Measurements from ENCODE around the gene TMEM186.
"Not testable (repeated sequence)": the region's sequence is repeated elsewhere in the genome, so short reads cannot be mapped to it uniquely, and the experiment has no call there.

Gene TMEM186

DNA sequence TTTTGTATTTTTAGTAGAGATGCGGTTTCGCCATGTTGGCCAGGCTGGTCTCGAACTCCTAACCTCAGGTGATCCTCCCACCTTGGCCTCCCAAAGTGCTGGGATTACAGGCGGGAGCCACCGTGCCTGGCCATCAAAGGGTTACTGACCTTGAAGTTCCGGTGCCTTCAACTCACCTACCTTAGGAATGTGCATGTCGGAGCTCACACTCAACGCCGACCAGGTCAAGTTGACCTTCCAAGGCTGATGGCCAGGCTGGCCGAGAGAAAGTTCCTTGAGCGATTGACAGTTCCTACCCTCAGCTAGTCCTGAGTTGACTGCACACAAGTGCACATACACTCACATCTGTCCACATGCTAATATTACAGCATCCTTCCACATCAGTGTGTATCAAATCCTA lies 11.1 kb downstream of the TMEM186 start:
- not testable (repeated sequence) for H3K4me3 ChIP-seq (ENCODE audit: low read depth in 1 of 2, low read length in 2 of 2); H3K27me3 ChIP-seq (ENCODE audit: control insufficient read depth in 1 of 2, insufficient read depth in 2 of 2, low read length in 2 of 2); H3K27ac ChIP-seq (ENCODE audit: low read depth, low read length); H3K36me3 ChIP-seq (ENCODE audit: insufficient read depth, low read length); H3K4me1 ChIP-seq (ENCODE audit: insufficient read depth, low read length); H3K9ac ChIP-seq (ENCODE audit: low read length); H3K9me3 ChIP-seq (ENCODE audit: low read length)

DNA sequence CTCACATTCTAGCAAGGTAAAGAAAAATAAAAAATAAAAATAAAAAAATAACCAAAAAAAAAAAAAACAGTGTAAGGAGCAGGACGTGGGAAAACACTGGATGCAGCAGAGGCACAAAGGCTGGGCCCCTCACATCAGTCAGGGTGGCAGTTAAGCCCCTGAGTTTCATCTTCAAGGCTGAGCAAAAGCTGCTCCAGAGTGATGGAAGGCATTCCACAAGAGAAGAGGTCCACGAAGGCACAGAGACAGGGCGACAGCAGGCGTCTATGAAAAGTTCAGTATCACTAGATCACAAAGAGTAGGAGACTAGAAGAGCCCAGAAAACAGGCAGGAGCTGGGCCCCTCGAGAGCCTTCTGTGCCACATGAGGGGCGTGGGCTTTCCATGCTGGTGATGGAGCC lies 12.0 kb downstream of the TMEM186 start:
- H3K9ac ChIP-seq (ENCODE audit: low read length) = no peak overlapping the region
- H3K9me3 ChIP-seq (ENCODE audit: low read length) = no peaks in the 10 kb centered on the region
- no peaks in the 10 kb centered on the region for H3K27me3 ChIP-seq (ENCODE audit: control insufficient read depth in 1 of 2, insufficient read depth in 2 of 2, low read length in 2 of 2)
- no peak overlapping the region for H3K27ac ChIP-seq (ENCODE audit: low read depth, low read length)
- no peaks in the 10 kb centered on the region for H3K4me1 ChIP-seq (ENCODE audit: insufficient read depth, low read length)
- H3K4me3 ChIP-seq (ENCODE audit: low read depth in 1 of 2, low read length in 2 of 2) = no peak overlapping the region
- H3K36me3 ChIP-seq (ENCODE audit: insufficient read depth, low read length) = no peaks in the 10 kb centered on the region

DNA sequence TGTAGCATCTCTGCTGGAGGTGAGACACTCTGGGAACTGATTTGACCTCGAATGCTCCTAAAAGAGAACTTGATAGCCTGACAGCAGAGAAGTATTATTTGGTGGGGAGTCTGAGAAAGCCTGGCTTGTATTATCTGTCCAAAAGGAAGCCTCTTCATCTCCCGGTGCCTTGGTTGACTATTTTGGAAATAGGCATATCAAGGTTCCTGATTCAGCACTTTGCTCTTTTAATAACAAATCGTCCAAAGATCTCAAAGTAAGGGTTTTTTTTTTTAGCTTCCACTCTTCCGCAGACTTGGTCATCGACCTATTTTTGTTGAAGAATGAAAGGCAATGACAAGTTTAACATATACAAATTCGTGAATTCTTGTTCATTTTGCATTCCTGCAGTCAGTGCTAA lies 14.8 kb downstream of the TMEM186 start:
- H3K27me3 ChIP-seq (ENCODE audit: control insufficient read depth in 1 of 2, insufficient read depth in 2 of 2, low read length in 2 of 2) = no peaks in the 10 kb centered on the region
- H3K4me1 ChIP-seq (ENCODE audit: insufficient read depth, low read length) = no peaks in the 10 kb centered on the region
- no peak overlapping the region for H3K4me3 ChIP-seq (ENCODE audit: low read depth in 1 of 2, low read length in 2 of 2)
- no peak overlapping the region for H3K27ac ChIP-seq (ENCODE audit: low read depth, low read length)
- H3K36me3 ChIP-seq (ENCODE audit: insufficient read depth, low read length) = peaks cover 5% of the 10 kb centered on the region
- no peak overlapping the region for H3K9ac ChIP-seq (ENCODE audit: low read length)
- no peaks in the 10 kb centered on the region for H3K9me3 ChIP-seq (ENCODE audit: low read length)

DNA sequence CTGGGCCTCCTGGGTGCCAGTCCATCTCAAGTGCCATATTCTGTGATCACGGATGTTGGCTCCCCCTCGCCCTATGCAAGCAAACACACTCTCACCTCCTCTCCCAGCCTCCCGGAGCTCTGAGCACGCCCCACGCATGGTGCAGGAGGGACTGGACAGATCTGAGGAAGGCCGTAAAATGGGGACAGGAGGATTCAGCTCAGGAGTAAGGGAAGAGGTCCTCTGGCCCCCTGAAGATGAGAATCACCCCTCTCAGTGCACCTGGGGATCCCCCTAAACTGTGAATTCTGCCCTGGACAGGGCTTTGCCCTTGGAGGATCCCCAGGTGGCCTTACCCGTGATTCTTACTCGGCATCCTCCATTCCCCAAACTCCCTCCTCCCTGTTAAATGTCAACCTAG lies 15.6 kb downstream of the TMEM186 start:
- H3K4me1 ChIP-seq (ENCODE audit: insufficient read depth, low read length) = no peaks in the 10 kb centered on the region

DNA sequence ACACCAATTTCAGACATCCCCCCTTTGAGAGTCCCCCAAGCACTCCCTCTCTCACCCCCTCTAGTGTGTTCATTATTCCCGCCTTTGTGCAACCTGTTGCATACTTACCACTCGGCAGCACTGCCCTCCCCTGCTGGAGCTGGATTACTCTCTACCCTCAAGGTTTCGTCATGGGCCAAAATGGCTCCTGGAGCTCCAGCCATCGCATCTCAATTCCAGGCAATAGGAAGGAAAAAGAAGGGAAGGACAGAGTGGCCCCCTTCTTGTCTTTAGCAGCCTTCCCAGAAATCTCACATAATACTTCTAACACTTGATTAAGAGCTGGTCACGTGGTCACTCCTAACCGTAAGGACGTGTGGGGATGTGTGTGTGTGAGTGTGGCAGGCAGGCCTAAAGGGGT lies 20.2 kb downstream of the TMEM186 start:
- H3K4me3 ChIP-seq (ENCODE audit: low read depth in 1 of 2, low read length in 2 of 2) = no peak overlapping the region
- peaks cover 23% of the 10 kb centered on the region for H3K36me3 ChIP-seq (ENCODE audit: insufficient read depth, low read length)
- no peaks in the 10 kb centered on the region for H3K9me3 ChIP-seq (ENCODE audit: low read length)
- no peaks in the 10 kb centered on the region for H3K4me1 ChIP-seq (ENCODE audit: insufficient read depth, low read length)
- no peak overlapping the region for H3K9ac ChIP-seq (ENCODE audit: low read length)
- H3K27ac ChIP-seq (ENCODE audit: low read depth, low read length) = no peak overlapping the region
- H3K27me3 ChIP-seq (ENCODE audit: control insufficient read depth in 1 of 2, insufficient read depth in 2 of 2, low read length in 2 of 2) = no peaks in the 10 kb centered on the region

More for the DNA sequence above, 15.6 kb downstream of the TMEM186 start:
- no peaks in the 10 kb centered on the region for H3K27me3 ChIP-seq (ENCODE audit: control insufficient read depth in 1 of 2, insufficient read depth in 2 of 2, low read length in 2 of 2)
- no peak overlapping the region for H3K27ac ChIP-seq (ENCODE audit: low read depth, low read length)
- H3K4me3 ChIP-seq (ENCODE audit: low read depth in 1 of 2, low read length in 2 of 2) = no peak overlapping the region
- H3K9ac ChIP-seq (ENCODE audit: low read length) = no peak overlapping the region
- no peaks in the 10 kb centered on the region for H3K9me3 ChIP-seq (ENCODE audit: low read length)
- H3K36me3 ChIP-seq (ENCODE audit: insufficient read depth, low read length) = peaks cover 5% of the 10 kb centered on the region

DNA sequence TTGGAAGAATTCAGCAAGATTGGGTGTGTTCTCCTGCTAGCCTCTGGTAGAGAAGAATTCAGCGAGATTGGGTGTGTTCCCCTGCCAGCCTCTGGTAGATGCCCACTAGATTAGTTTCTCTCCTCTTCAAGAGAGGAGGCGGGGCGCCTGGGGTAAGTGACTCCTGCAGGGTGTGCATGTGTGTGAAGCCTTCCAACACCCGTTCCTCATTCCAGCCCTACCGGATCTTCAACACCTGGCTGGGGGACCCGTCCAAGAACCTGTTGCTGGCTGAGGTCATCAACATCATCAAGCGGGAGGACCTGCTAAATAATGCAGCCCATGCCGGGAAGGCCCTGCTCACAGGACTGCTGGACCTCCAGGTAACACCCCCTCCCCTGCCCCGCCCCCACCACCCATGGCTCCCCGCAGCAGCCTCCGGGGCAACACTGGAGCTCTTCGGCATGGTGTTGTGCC lies 21.3 kb downstream of the TMEM186 start:
- Histone ChIP-seq H3K27ac (ENCODE audit: low read depth, low read length) (no peak overlapping the region), H3K36me3 (ENCODE audit: insufficient read depth, low read length) (peaks cover 26% of the 10 kb centered on the region)

DNA sequence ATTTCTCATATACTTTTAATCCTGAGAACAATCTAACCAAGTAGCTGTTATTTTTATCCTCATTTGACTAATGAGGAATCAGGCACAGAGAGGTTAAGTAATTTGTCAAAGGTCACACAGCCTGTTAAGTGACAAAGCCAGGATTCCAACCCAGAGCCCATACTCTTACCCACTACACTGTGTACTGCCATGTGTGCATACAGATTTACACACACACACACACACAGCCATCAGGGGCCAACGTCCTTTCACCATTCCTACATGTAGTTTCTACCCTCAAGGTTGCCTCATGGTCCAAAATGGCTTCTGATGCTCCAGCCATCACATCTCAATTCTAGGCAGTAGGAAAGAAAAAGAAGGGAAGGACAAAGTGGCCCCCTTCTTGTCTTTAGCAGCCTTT lies 22.1 kb downstream of the TMEM186 start:
- Histone ChIP-seq H3K36me3 (ENCODE audit: insufficient read depth, low read length) (peaks cover 26% of the 10 kb centered on the region), H3K27ac (ENCODE audit: low read depth, low read length) (no peak overlapping the region), H3K9ac (ENCODE audit: low read length) (no peak overlapping the region), H3K4me3 (ENCODE audit: low read depth in 1 of 2, low read length in 2 of 2) (no peak overlapping the region), H3K27me3 (ENCODE audit: control insufficient read depth in 1 of 2, insufficient read depth in 2 of 2, low read length in 2 of 2) (no peaks in the 10 kb centered on the region), H3K4me1 (ENCODE audit: insufficient read depth, low read length) (no peaks in the 10 kb centered on the region), H3K9me3 (ENCODE audit: low read length) (no peaks in the 10 kb centered on the region)

More for the DNA sequence above, 21.3 kb downstream of the TMEM186 start:
- Histone ChIP-seq H3K9me3 (ENCODE audit: low read length) (no peaks in the 10 kb centered on the region), H3K9ac (ENCODE audit: low read length) (no peak overlapping the region), H3K4me1 (ENCODE audit: insufficient read depth, low read length) (no peaks in the 10 kb centered on the region), H3K27me3 (ENCODE audit: control insufficient read depth in 1 of 2, insufficient read depth in 2 of 2, low read length in 2 of 2) (no peaks in the 10 kb centered on the region), H3K4me3 (ENCODE audit: low read depth in 1 of 2, low read length in 2 of 2) (no peak overlapping the region)

DNA sequence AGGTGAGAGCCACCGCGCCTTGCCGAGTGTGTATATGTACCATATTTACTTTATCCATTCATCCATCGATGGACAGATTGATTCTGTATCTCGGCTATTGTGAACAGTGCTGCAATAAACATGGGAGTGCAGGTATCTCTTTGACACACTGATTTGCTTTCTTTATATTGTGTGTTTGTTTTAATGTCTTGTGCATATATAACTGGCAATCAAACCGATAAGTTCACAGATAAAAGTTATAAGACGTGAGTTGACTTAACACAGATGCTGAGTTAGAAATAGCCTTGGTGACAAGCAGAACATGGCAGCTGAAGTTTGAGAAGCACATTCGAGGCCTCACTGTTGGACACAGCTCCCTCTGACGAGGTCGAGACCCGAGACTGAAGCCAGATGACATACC lies 23.2 kb downstream of the TMEM186 start:
- H3K36me3 ChIP-seq (ENCODE audit: insufficient read depth, low read length) = peaks cover 21% of the 10 kb centered on the region
- H3K4me1 ChIP-seq (ENCODE audit: insufficient read depth, low read length) = no peaks in the 10 kb centered on the region
- H3K27me3 ChIP-seq (ENCODE audit: control insufficient read depth in 1 of 2, insufficient read depth in 2 of 2, low read length in 2 of 2) = no peaks in the 10 kb centered on the region
- H3K9ac ChIP-seq (ENCODE audit: low read length) = no peak overlapping the region
- H3K27ac ChIP-seq (ENCODE audit: low read depth, low read length) = no peak overlapping the region
- H3K4me3 ChIP-seq (ENCODE audit: low read depth in 1 of 2, low read length in 2 of 2) = no peak overlapping the region
- H3K9me3 ChIP-seq (ENCODE audit: low read length) = no peaks in the 10 kb centered on the region

DNA sequence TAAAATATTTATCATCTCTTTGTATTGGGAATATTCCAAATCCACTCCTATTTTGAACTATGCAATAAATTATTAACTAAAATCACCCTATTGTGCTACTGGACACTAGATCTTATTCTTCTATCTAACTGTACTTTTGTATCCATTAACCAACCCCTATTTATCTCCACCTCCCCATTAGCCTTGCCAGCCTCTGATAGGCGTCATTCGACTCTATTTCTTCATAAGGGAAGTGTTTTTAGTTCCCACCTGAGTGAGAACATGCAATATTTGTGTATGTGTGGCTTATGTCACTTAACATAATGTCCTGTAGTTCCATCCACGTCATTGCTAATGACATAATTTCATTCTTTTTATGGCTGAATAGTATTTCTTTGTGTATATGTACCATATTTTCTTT lies 23.9 kb downstream of the TMEM186 start:
- Histone ChIP-seq H3K4me3 (ENCODE audit: low read depth in 1 of 2, low read length in 2 of 2) (no peak overlapping the region), H3K9ac (ENCODE audit: low read length) (no peak overlapping the region), H3K27me3 (ENCODE audit: control insufficient read depth in 1 of 2, insufficient read depth in 2 of 2, low read length in 2 of 2) (no peaks in the 10 kb centered on the region), H3K27ac (ENCODE audit: low read depth, low read length) (no peak overlapping the region), H3K9me3 (ENCODE audit: low read length) (no peaks in the 10 kb centered on the region), H3K4me1 (ENCODE audit: insufficient read depth, low read length) (no peaks in the 10 kb centered on the region), H3K36me3 (ENCODE audit: insufficient read depth, low read length) (peaks cover 25% of the 10 kb centered on the region)

DNA sequence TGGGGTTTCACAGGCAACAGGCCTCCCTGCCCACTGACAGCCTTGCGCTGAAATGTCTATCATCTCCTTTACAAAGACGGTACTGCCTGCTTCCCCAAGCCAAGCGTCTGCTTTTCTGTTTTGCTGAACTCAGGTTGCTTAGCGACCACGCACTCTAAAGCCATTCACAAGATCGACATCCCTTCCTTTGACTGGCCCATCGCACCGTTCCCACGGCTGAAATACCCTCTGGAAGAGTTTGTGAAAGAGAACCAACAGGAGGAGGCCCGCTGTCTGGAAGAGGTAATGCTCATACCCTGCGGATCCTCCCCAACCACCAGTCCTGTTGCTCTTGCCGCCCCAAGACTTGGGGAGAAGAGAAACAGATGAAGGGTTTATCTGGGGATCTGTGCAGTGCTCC lies 28.7 kb downstream of the TMEM186 start:
- Histone ChIP-seq H3K27me3 (ENCODE audit: control insufficient read depth in 1 of 2, insufficient read depth in 2 of 2, low read length in 2 of 2) (no peaks in the 10 kb centered on the region), H3K27ac (ENCODE audit: low read depth, low read length) (no peak overlapping the region), H3K4me1 (ENCODE audit: insufficient read depth, low read length) (no peaks in the 10 kb centered on the region), H3K9ac (ENCODE audit: low read length) (no peak overlapping the region), H3K4me3 (ENCODE audit: low read depth in 1 of 2, low read length in 2 of 2) (no peak overlapping the region), H3K9me3 (ENCODE audit: low read length) (no peaks in the 10 kb centered on the region), H3K36me3 (ENCODE audit: insufficient read depth, low read length) (peaks cover 9% of the 10 kb centered on the region)

DNA sequence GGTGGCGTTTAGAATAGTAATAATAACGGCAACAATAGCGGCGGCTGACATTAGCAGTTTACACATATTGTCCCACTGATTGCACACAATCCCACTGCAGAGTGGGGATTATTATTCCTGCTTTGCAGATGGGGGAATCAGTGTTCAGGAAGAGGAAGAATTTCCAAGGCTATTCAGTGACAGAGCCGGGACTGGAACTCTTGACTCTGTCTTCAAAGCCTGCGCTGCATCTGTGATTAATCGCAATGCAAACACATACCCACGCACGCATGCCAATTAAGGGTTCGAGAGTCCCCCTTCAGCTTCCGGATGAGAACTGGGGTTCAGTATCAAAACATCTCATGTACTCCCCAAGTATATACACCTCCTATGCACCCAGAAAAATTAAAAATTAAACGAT lies 29.2 kb downstream of the TMEM186 start:
- H3K27me3 ChIP-seq (ENCODE audit: control insufficient read depth in 1 of 2, insufficient read depth in 2 of 2, low read length in 2 of 2) = no peaks in the 10 kb centered on the region
- no peaks in the 10 kb centered on the region for H3K4me1 ChIP-seq (ENCODE audit: insufficient read depth, low read length)
- no peaks in the 10 kb centered on the region for H3K9me3 ChIP-seq (ENCODE audit: low read length)
- no peak overlapping the region for H3K27ac ChIP-seq (ENCODE audit: low read depth, low read length)
- H3K9ac ChIP-seq (ENCODE audit: low read length) = no peak overlapping the region
- H3K4me3 ChIP-seq (ENCODE audit: low read depth in 1 of 2, low read length in 2 of 2) = no peak overlapping the region
- peaks cover 9% of the 10 kb centered on the region for H3K36me3 ChIP-seq (ENCODE audit: insufficient read depth, low read length)

DNA sequence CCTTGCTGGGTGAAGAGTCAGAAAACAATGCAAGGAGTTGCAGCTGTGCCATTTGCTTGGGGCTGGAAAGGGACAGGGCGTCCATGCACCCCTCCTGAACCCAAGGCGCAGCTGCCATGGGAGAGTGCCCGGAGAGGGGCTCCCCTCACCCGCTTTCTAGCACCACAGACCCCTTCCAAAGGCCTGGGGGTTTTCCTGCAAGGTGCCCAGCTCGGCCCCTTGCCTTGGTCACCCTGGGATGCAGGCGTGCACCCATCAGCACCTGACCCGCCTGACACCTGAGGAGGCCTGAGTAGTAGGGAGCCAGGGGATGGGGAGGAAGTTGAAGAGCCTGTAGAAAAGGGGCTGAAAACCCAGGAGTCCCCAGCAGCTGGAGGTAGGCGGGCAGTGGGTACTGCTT lies 30.3 kb downstream of the TMEM186 start:
- Histone ChIP-seq H3K27ac (ENCODE audit: low read depth, low read length) (no peak overlapping the region), H3K27me3 (ENCODE audit: control insufficient read depth in 1 of 2, insufficient read depth in 2 of 2, low read length in 2 of 2) (no peaks in the 10 kb centered on the region), H3K4me1 (ENCODE audit: insufficient read depth, low read length) (no peaks in the 10 kb centered on the region), H3K9me3 (ENCODE audit: low read length) (no peaks in the 10 kb centered on the region), H3K36me3 (ENCODE audit: insufficient read depth, low read length) (peaks cover 6% of the 10 kb centered on the region), H3K9ac (ENCODE audit: low read length) (no peak overlapping the region), H3K4me3 (ENCODE audit: low read depth in 1 of 2, low read length in 2 of 2) (no peak overlapping the region)
